Neural progenitor cell (in vitro differentiated cells): ENCODE measurements around the gene C5AR1.

Experiments
- CTCF ChIP-seq: fragments of 200-600 bp; sonication (generic); IDR thresholded peaks from 2 replicates; pipeline ENCODE4 v1.5.1; 2017; ENCODE audit warnings: antibody characterized with exemption, mild to moderate bottlenecking
- EZH2 ChIP-seq: fragments of 200-600 bp; sonication (generic); IDR thresholded peaks from 2 replicates; pipeline ENCODE4 v1.6.1; 2017; ENCODE audit warnings: antibody characterized with exemption, mild to moderate bottlenecking, moderate library complexity

- no peak for TF ChIP-seq CTCF
- TF ChIP-seq EZH2 = no peak
Observed at GRCh38 chr19:47313754-47314295, 4.2 kb downstream of the C5AR1 start.
